Measurements from ENCODE around the gene SLC39A11. TPM values are rescaled to one million over a fixed set of nuclear protein-coding genes. Genes with fewer than 3 reads are reported as not detected.

The SLC39A11 gene
- total and polyA plus RNA-seq, 2 donors (not counting 1 experiment from before 2014, with no cell fraction given): 12.7 to 27.4 TPM

DNA sequence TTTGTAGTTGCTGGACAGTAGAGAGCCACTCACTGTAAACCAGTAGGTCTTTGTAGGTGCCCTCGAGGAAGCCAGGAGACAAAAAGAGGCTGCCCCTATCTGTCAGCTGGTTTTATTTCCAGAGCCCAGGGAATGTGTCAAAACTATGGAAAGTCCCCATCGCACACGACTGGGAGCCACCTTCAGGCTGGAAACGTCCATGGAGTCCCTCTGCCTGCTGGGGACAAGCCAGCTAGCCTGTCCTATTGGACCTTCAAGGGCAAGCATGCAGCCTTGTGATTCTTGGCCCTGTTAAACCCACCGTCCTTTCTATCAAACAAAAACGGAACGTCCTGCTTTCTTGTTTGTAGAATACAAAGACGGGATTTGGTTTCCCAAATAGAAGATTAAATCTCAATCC, 289.8 kb downstream of the SLC39A11 start:
- H3K4me3 ChIP-seq (replicated peaks in 1 of 4; ENCODE audit: control extremely low read depth in 1 of 4, insufficient read depth in 1 of 4, low read depth in 3 of 4, low read length in 4 of 4): no peak overlapping the region
- H3K27me3 ChIP-seq (ENCODE audit: control insufficient read depth, insufficient read depth, low read length): no peaks in the 10 kb centered on the region
- no peak for DNase-seq (ENCODE audit: low read depth in 2 of 2)
- H3K79me2 ChIP-seq (ENCODE audit: control insufficient read depth, insufficient read depth, low read length): no peaks in the 10 kb centered on the region
- no peak overlapping the region for H2AFZ ChIP-seq (ENCODE audit: low read length)
- no peak overlapping the region for H3K4me2 ChIP-seq (ENCODE audit: extremely low read depth, insufficient read depth, low read length)
- no peak overlapping the region for H3K9ac ChIP-seq (ENCODE audit: insufficient read depth, low read length)
- no peak overlapping the region for H3K27ac ChIP-seq (ENCODE audit: insufficient read depth, low read length)
- no peak for TF ChIP-seq EZH2 (IDR thresholded peaks at IDR 0.05; ENCODE audit: low read length, missing control alignments)
- no peak for TF ChIP-seq CTCF (conservative IDR thresholded peaks at IDR 0.05 in 1 of 2, IDR thresholded peaks at IDR 0.05 in 1 of 2; ENCODE audit: low read depth in 1 of 2, low read length in 2 of 2)
- H4K20me1 ChIP-seq (ENCODE audit: control insufficient read depth, extremely low read depth, insufficient read depth, low read length): no peaks in the 10 kb centered on the region
- H3K4me1 ChIP-seq (ENCODE audit: control insufficient read depth, extremely low read depth, insufficient read depth, low read length): no peaks in the 10 kb centered on the region
- H3K9me3 ChIP-seq (ENCODE audit: control insufficient read depth, insufficient read depth, low read depth, low read length): no peaks in the 10 kb centered on the region
- H3K36me3 ChIP-seq (ENCODE audit: control insufficient read depth, insufficient read depth, low read length): no peaks in the 10 kb centered on the region

GRCh38 chr17:72797142-72797541, 295.3 kb downstream of the SLC39A11 start:
- Histone ChIP-seq H2AFZ (ENCODE audit: low read length) (no peak overlapping the region), H3K4me3 (replicated peaks in 1 of 4; ENCODE audit: control extremely low read depth in 1 of 4, insufficient read depth in 1 of 4, low read depth in 3 of 4, low read length in 4 of 4) (no peak overlapping the region), H3K4me2 (ENCODE audit: extremely low read depth, insufficient read depth, low read length) (no peak overlapping the region), H3K9me3 (ENCODE audit: control insufficient read depth, insufficient read depth, low read depth, low read length) (no peaks in the 10 kb centered on the region), H3K27ac (ENCODE audit: insufficient read depth, low read length) (no peak overlapping the region), H3K27me3 (ENCODE audit: control insufficient read depth, insufficient read depth, low read length) (no peaks in the 10 kb centered on the region), H3K9ac (ENCODE audit: insufficient read depth, low read length) (no peak overlapping the region), H4K20me1 (ENCODE audit: control insufficient read depth, extremely low read depth, insufficient read depth, low read length) (no peaks in the 10 kb centered on the region), H3K79me2 (ENCODE audit: control insufficient read depth, insufficient read depth, low read length) (no peaks in the 10 kb centered on the region), H3K36me3 (ENCODE audit: control insufficient read depth, insufficient read depth, low read length) (no peaks in the 10 kb centered on the region), H3K4me1 (ENCODE audit: control insufficient read depth, extremely low read depth, insufficient read depth, low read length) (no peaks in the 10 kb centered on the region)
- no peak for TF ChIP-seq EZH2 (IDR thresholded peaks at IDR 0.05; ENCODE audit: low read length, missing control alignments)
- no peak for TF ChIP-seq CTCF (conservative IDR thresholded peaks at IDR 0.05 in 1 of 2, IDR thresholded peaks at IDR 0.05 in 1 of 2; ENCODE audit: low read depth in 1 of 2, low read length in 2 of 2)
- DNase-seq (ENCODE audit: low read depth in 2 of 2): no peak

DNA sequence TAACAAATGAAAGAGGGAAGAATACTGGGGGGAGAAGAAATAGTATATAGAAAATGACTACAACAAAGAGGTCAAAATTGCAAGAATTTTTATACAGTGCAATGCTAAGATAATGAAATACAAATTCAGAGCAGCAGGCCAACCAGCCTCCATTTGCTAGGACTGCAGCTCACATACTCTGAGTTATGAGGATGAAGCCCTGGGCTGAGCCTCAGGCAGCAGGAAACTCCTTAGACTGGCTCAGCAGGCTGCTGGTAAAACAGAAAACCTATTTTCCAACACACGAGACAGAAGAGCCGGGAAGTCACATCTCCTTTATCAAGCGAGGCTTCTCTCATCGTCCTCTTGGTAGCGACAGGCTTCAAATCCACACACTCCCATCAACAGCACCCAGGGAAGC, 296.5 kb downstream of the SLC39A11 start:
- H3K4me1 ChIP-seq (ENCODE audit: control insufficient read depth, extremely low read depth, insufficient read depth, low read length): no peaks in the 10 kb centered on the region
- H3K27me3 ChIP-seq (ENCODE audit: control insufficient read depth, insufficient read depth, low read length): no peaks in the 10 kb centered on the region
- H3K4me2 ChIP-seq (ENCODE audit: extremely low read depth, insufficient read depth, low read length): no peak overlapping the region
- TF ChIP-seq EZH2 (IDR thresholded peaks at IDR 0.05; ENCODE audit: low read length, missing control alignments) (no peak), CTCF (conservative IDR thresholded peaks at IDR 0.05 in 1 of 2, IDR thresholded peaks at IDR 0.05 in 1 of 2; ENCODE audit: low read depth in 1 of 2, low read length in 2 of 2) (no peak)
- H3K79me2 ChIP-seq (ENCODE audit: control insufficient read depth, insufficient read depth, low read length): no peaks in the 10 kb centered on the region
- no peaks in the 10 kb centered on the region for H4K20me1 ChIP-seq (ENCODE audit: control insufficient read depth, extremely low read depth, insufficient read depth, low read length)
- H3K27ac ChIP-seq (ENCODE audit: insufficient read depth, low read length): no peak overlapping the region
- H2AFZ ChIP-seq (ENCODE audit: low read length): no peak overlapping the region
- no peak overlapping the region for H3K9ac ChIP-seq (ENCODE audit: insufficient read depth, low read length)
- no peak for DNase-seq (ENCODE audit: low read depth in 2 of 2)
- no peaks in the 10 kb centered on the region for H3K36me3 ChIP-seq (ENCODE audit: control insufficient read depth, insufficient read depth, low read length)
- no peaks in the 10 kb centered on the region for H3K9me3 ChIP-seq (ENCODE audit: control insufficient read depth, insufficient read depth, low read depth, low read length)
- no peak overlapping the region for H3K4me3 ChIP-seq (replicated peaks in 1 of 4; ENCODE audit: control extremely low read depth in 1 of 4, insufficient read depth in 1 of 4, low read depth in 3 of 4, low read length in 4 of 4)

All from fibroblast of lung (primary cell).